HepG2 (cell line): ENCODE results near the gene SPSB2. TPM values are rescaled to one million over a fixed set of nuclear protein-coding genes. Genes with fewer than 3 reads are reported as not detected.

Experiments used
- CEBPG ChIP-seq: IDR thresholded peaks from 2 replicates; pipeline ENCODE4 v1.6.1; 2016
- CENPT ChIP-seq: sonication (generic); formaldehyde crosslinking; IDR thresholded peaks from 2 replicates; pipeline ENCODE4 v1.8.0; 2022; ENCODE audit warnings: low read depth, mild to moderate bottlenecking, moderate library complexity, missing genetic modification reagents
- DR1 ChIP-seq: sonication (generic); formaldehyde crosslinking; IDR thresholded peaks from 2 replicates; pipeline ENCODE4 v1.8.0; 2021; ENCODE audit warnings: mild to moderate bottlenecking, missing genetic modification reagents, inconsistent platforms
- EP300 ChIP-seq, 3 experiments: sonication (generic) in 1 of 3; formaldehyde crosslinking in 1 of 3; IDR thresholded peaks; 2 replicates each; pipeline versions ENCODE4 v1.5.1 to v1.6.1; 2011 to 2020; ENCODE audit warnings: low read depth in 2 of 3, low read length in 2 of 3, borderline replicate concordance in 1 of 3, improper control_type of control experiment in 1 of 3, mild to moderate bottlenecking in 1 of 3, missing genetic modification reagents in 1 of 3, moderate library complexity in 1 of 3
- GZF1 ChIP-seq: sonication (generic); formaldehyde crosslinking; IDR thresholded peaks from 2 replicates; pipeline ENCODE4 v1.5.1; 2020; ENCODE audit warnings: mild to moderate bottlenecking, missing genetic modification reagents
- KDM5A ChIP-seq: fragments of 200-600 bp; sonication (generic); IDR thresholded peaks from 2 replicates; pipeline ENCODE4 v1.7.0; 2018; ENCODE audit warnings: antibody characterized with exemption, mild to moderate bottlenecking, low read length, borderline replicate concordance
- KLF16 ChIP-seq, 2 experiments: sonication (generic) in 1 of 2; formaldehyde crosslinking in 1 of 2; IDR thresholded peaks; 2 replicates each; pipeline versions ENCODE4 v1.6.1 to v1.8.0; 2016 to 2023; ENCODE audit warnings: missing genetic modification reagents in 2 of 2, missing compliant biosample characterization in 1 of 2
- PHF8 ChIP-seq: sonication (generic); formaldehyde crosslinking; IDR thresholded peaks from 2 replicates; pipeline ENCODE4 v1.5.0; 2020; ENCODE audit warnings: missing genetic modification reagents
- SAP130 ChIP-seq: IDR thresholded peaks from 2 replicates; pipeline ENCODE4 v1.6.1; 2016; ENCODE audit warnings: low read depth
- STAT5B ChIP-seq: sonication (generic); formaldehyde crosslinking; IDR thresholded peaks from 2 replicates; pipeline ENCODE4 v1.4.0; 2020; ENCODE audit warnings: missing genetic modification reagents
- TBX2 ChIP-seq: sonication (generic); formaldehyde crosslinking; IDR thresholded peaks from 2 replicates; pipeline ENCODE4 v1.5.0; 2020; ENCODE audit warnings: missing genetic modification reagents, mild to moderate bottlenecking, borderline replicate concordance
- THYN1 ChIP-seq: sonication (generic); formaldehyde crosslinking; IDR thresholded peaks from 2 replicates; pipeline ENCODE4 v1.8.1; 2023; ENCODE audit warnings: low read depth, mild to moderate bottlenecking, moderate library complexity, missing genetic modification reagents, borderline replicate concordance
- ZBTB1 ChIP-seq: sonication (generic); formaldehyde crosslinking; IDR thresholded peaks from 2 replicates; pipeline ENCODE4 v1.4.0; 2020; ENCODE audit warnings: missing genetic modification reagents, borderline replicate concordance
- ZFP36L1 ChIP-seq: sonication (generic); formaldehyde crosslinking; IDR thresholded peaks from 2 replicates; pipeline ENCODE4 v1.8.0; 2022; ENCODE audit warnings: mild to moderate bottlenecking, missing genetic modification reagents, moderate library complexity
- ZFX ChIP-seq: sonication (generic); formaldehyde crosslinking; IDR thresholded peaks from 2 replicates; pipeline ENCODE4 v1.4.0; 2020; ENCODE audit warnings: mild to moderate bottlenecking, low read depth, missing genetic modification reagents, moderate library complexity
- ZNF256 ChIP-seq: sonication (generic); formaldehyde crosslinking; conservative IDR thresholded peaks from 2 replicates; pipeline ENCODE4 v1.4.0; 2020; ENCODE audit warnings: missing genetic modification reagents
- ZNF282 ChIP-seq: fragments of 450-650 bp; IDR thresholded peaks from 2 replicates; pipeline ENCODE4 v1.6.1; 2018; ENCODE audit not compliant: partially characterized antibody
- polyA plus RNA-seq, 8 experiments: library from polyadenylated mRNA; depleted of rRNA in 3 of 8; stranded (reverse) in 7 of 8; unstranded in 1 of 8; fragments of >200 nt; fragmentation: Illumina TruSeq in 4 of 8; extraction: Trizol in 4 of 8; gene quantifications; 2 replicates each; pipeline versions ENCODE4 v1.2.1 to v1.2.3, GENCODE V29; 2011 to 2016; ENCODE audit warnings: low read depth in 4 of 8, missing spikeins in 1 of 8, mixed read lengths in 1 of 8; ENCODE audit not compliant: insufficient read depth in 1 of 8
- total RNA-seq, 5 experiments: library from RNA; depleted of rRNA; stranded (reverse); fragments of >200 nt; fragmentation: Illumina TruSeq; extraction: Trizol; gene quantifications; 2 replicates each; pipeline ENCODE4 v1.2.3, GENCODE V29; 2016; ENCODE audit warnings: low read depth in 1 of 5
- TF ChIP-seq, protein P1 (sequence below): sonication (generic); formaldehyde crosslinking; IDR thresholded peaks from 2 replicates; pipeline ENCODE4 v1.4.0; 2020; ENCODE audit warnings: missing genetic modification reagents
- TF ChIP-seq, protein P2 (sequence below), 2 experiments: fragments of 450-650 bp in 1 of 2; sonication (generic) in 1 of 2; formaldehyde crosslinking in 1 of 2; IDR thresholded peaks; 2 replicates each; pipeline versions ENCODE4 v1.6.1 to v1.8.0; 2016 to 2022; ENCODE audit warnings: antibody characterized with exemption in 1 of 2, mild to moderate bottlenecking in 1 of 2, missing genetic modification reagents in 1 of 2

Gene SPSB2
- total and polyA plus RNA-seq, 2 of the 13 experiments (the other 11 are each of a cell fraction or from before 2014, with no cell fraction given) = 2.0 to 6.2 TPM

DNA sequence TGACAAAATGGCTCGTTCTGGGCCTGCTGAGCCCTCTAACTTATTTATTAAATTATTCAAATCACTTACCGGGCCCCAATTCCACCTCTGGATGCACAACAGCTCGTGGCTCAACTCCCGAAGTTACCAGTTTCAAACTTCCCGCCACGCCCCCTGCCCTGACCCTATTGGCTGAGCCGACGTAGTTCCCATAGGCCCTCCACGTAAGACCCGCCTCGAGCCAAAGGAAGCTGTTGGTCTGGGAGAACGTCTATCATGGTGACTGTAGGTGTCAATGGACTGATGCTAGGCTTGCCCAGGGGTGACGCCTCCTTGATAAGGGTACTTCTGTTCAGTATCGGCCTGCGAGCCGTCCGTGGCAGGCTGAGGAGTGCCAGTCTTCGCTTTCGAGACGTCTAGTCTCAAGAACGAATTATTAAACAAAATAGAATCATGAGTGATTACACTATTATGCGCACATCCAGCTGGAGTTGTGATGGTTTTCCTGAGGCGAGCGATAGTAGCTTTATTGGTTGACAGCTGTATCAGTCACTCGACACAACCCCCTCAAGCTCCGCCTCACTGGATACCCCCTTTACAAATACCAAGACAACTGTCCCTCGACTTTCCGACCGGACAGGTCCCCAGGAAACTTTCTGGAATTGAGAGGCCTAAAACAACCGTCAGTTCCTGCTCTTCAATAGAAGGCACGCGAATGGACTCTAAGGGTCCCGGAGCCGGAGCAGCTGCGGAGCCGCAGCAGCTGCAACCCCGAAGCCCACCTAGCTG, 21.8 kb downstream of the SPSB2 start, which contains the start of gene CDCA3 (continued):
- TF ChIP-seq, protein P1, sequence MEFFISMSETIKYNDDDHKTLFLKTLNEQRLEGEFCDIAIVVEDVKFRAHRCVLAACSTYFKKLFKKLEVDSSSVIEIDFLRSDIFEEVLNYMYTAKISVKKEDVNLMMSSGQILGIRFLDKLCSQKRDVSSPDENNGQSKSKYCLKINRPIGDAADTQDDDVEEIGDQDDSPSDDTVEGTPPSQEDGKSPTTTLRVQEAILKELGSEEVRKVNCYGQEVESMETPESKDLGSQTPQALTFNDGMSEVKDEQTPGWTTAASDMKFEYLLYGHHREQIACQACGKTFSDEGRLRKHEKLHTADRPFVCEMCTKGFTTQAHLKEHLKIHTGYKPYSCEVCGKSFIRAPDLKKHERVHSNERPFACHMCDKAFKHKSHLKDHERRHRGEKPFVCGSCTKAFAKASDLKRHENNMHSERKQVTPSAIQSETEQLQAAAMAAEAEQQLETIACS = no peak
- no peak for TF ChIP-seq ZBTB1 (CRISPR knock-in tag)
- TF ChIP-seq PHF8 = no peak
- TF ChIP-seq ZFX (CRISPR knock-in tag) = peak; percentile 62; the same call in 1 of the 2 replicates
- TF ChIP-seq CENPT (CRISPR knock-in tag) = 0 out of 2 replicates have a peak, but pooled peaks have one; percentile 14
- TF ChIP-seq DR1 (CRISPR knock-in tag) = peak; percentile 61; the same call in 1 of the 2 replicates
- TF ChIP-seq, protein P2, sequence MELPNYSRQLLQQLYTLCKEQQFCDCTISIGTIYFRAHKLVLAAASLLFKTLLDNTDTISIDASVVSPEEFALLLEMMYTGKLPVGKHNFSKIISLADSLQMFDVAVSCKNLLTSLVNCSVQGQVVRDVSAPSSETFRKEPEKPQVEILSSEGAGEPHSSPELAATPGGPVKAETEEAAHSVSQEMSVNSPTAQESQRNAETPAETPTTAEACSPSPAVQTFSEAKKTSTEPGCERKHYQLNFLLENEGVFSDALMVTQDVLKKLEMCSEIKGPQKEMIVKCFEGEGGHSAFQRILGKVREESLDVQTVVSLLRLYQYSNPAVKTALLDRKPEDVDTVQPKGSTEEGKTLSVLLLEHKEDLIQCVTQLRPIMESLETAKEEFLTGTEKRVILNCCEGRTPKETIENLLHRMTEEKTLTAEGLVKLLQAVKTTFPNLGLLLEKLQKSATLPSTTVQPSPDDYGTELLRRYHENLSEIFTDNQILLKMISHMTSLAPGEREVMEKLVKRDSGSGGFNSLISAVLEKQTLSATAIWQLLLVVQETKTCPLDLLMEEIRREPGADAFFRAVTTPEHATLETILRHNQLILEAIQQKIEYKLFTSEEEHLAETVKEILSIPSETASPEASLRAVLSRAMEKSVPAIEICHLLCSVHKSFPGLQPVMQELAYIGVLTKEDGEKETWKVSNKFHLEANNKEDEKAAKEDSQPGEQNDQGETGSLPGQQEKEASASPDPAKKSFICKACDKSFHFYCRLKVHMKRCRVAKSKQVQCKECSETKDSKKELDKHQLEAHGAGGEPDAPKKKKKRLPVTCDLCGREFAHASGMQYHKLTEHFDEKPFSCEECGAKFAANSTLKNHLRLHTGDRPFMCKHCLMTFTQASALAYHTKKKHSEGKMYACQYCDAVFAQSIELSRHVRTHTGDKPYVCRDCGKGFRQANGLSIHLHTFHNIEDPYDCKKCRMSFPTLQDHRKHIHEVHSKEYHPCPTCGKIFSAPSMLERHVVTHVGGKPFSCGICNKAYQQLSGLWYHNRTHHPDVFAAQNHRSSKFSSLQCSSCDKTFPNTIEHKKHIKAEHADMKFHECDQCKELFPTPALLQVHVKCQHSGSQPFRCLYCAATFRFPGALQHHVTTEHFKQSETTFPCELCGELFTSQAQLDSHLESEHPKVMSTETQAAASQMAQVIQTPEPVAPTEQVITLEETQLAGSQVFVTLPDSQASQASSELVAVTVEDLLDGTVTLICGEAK (IDR thresholded peaks at IDR 0.05) = no peak
- TF ChIP-seq, protein P2 (CRISPR knock-in tag; IDR thresholded peaks at IDR 0.05) = no peak
- TF ChIP-seq THYN1 (CRISPR knock-in tag) = no peak
- TF ChIP-seq ZNF256 (CRISPR knock-in tag) = no peak
- TF ChIP-seq ZNF282 = no peak
- TF ChIP-seq KLF16 (CRISPR knock-in tag; IDR thresholded peaks at IDR 0.05) = no peak
- no peak for TF ChIP-seq CEBPG (CRISPR knock-in tag)
- TF ChIP-seq KDM5A = peak; percentile 95
- peak; percentile 96 for TF ChIP-seq SAP130
- TF ChIP-seq EP300 (IDR thresholded peaks at IDR 0.05; ENCODE audit: low read depth in 2 of 2, low read length in 2 of 2) = 0 out of 4 replicates have a peak, but pooled peaks of 1 of the 2 experiments have one; percentile 10
- TF ChIP-seq EP300 (CRISPR knock-in tag; IDR thresholded peaks at IDR 0.05; ENCODE audit: borderline replicate concordance) = no peak
- no peak; the same call in 1 of the 2 replicates for TF ChIP-seq GZF1
- TF ChIP-seq TBX2 (CRISPR knock-in tag) = 0 out of 2 replicates have a peak, but pooled peaks have one; percentile 1
- peak; percentile 82; the same call in 1 of the 2 replicates for TF ChIP-seq ZFP36L1
- no peak for TF ChIP-seq STAT5B (CRISPR knock-in tag)
